ENCODE data around the gene EXOC3.

The EXOC3 gene

GRCh38 chr5:440401-441201 is 2.4 kb upstream of the EXOC3 start:
- no peak for DNase-seq

GRCh38 chr5:441996-442334 is 1.0 kb upstream of the EXOC3 start:
- no peak for DNase-seq

GRCh38 chr5:443239-444151 is 519 bp downstream of the EXOC3 start:
- DNase-seq = no peak

DNA sequence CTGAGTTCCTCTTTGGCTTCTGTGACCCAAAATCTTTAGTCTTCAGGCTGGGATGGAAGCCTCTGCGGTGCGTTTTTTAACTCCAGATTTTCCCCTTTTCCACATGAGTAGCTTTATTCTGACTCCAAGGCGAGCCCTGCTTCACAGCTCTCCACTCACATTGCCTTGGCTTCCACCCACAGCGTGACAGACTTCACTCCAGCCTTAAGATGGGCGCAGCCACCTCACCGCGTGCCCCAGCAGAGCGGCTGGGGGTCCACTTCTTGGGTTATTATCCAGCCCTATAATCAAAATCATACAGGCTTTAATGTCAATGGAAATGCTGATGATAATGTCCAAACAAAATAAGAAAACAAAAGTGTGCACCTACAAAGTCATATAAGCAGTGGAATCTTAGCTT is 1.2 kb downstream of the EXOC3 start:
- DNase-seq = no peak

GRCh38 chr5:445591-445990 is 2.6 kb downstream of the EXOC3 start:
- no peak for DNase-seq

GRCh38 chr5:446066-446882 is 3.3 kb downstream of the EXOC3 start:
- no peak for DNase-seq

- DNase-seq = no peak
These were observed 3.9 kb downstream of the EXOC3 start for GRCh38 chr5:446883-447263.

DNA sequence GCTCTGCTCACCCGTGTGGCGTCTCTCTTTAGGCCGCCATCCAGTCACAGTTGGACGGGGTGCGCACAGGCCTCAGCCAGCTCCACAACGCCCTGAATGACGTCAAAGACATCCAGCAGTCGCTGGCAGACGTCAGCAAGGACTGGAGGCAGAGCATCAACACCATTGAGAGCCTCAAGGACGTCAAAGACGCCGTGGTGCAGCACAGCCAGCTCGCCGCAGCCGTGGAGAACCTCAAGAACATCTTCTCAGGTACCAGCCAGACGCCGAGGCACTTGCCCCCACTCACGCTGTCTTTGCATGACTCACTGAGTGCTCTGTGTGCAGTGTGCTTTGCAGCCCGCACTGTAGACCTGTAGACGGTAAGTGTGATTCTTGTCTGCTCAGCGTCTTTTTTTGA is 4.5 kb downstream of the EXOC3 start:
- no peak for DNase-seq

GRCh38 chr5:448061-448765 is 5.2 kb downstream of the EXOC3 start:
- no peak for DNase-seq

DNA sequence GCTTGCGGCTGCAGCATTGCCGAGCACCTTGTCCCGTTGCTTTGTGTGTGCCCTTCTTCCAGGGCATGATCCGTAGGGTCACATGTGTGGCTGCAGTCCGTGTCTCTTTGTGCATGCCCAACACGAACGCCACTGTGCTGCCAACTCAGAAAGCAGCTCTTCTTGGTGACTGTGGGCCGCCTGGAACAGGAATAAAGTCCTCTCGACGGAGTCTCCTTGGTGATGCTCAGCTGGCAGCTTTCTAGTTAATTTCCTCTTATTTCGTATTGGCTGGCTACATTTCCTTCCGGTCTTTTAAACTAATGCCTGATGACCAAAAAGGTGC is 5.8 kb downstream of the EXOC3 start:
- DNase-seq = no peak

- DNase-seq = no peak
These were observed 6.2 kb downstream of the EXOC3 start for GRCh38 chr5:449151-449550.

DNA sequence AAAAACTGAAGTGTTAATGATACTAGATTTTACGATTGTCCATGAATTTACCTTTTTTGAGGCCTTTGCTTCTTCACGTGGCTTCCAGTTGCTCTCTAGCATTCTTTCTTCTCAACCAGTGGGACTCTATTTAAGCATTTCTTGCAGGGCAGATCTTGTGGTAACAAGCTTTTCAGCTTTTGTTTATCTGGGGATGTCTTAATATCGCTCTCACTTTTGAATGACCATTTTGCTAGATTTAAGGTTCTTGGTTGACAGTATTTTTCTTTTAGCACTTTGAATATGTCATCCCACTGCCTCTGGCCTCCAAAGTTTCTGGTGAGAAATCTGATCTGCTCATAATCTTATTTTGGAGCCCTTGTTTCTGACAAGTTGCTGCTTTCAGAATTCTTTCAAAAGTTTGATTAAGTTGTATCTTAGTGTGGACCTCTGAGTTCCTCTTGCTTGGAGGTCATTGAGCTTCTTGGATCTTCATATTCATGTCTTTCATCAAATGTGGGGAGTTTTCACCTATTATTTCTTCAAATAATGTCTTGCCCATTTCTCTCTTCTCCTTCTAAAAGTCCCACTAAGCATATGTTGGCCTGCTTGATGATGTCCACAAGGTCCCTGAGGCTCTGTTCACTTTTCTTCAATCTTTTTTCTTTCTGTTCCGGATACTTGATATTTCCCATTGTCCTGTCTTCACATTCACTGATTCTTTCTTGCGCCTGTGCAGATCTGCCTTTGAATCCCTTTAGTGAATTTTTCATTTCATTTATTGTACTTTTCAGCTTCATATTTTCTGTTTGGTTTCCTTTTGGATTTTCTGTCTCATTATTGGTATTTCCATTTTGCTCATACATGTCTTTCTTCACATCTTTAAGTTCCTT is 8.8 kb downstream of the EXOC3 start:
- no peak for DNase-seq

- no peak for DNase-seq
These were observed 10.2 kb downstream of the EXOC3 start for GRCh38 chr5:452978-453710.

DNA sequence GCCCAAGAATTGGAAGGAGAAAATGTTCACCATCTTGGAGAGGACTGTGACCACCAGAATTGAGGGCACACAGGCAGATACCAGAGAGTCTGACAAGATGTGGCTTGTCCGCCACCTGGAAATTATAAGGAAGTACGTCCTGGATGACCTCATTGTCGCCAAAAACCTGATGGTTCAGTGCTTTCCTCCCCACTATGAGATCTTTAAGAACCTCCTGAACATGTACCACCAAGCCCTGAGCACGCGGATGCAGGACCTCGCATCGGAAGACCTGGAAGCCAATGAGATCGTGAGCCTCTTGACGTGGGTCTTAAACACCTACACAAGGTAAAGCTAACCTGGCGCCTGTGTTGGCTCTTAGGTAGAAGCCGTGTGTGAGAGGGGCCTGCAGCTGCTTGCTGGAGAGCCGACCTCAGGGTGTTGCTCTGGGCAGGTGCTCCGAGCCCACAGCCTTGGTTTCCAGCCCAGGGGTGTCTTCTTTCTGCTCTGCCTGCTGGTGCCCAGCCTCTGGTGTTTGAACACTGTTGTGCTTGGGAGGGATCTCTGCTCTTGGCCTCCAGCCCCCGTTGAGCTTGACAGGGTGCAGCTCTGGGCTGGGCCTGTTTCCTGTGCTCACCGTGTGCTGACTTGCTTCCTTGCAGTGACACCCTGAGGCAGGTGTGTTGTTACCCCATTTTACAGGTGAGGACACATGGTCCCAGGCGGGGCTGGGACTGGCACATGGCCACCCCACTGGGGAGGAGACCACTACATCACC is 10.9 kb downstream of the EXOC3 start:
- DNase-seq = no peak

DNA sequence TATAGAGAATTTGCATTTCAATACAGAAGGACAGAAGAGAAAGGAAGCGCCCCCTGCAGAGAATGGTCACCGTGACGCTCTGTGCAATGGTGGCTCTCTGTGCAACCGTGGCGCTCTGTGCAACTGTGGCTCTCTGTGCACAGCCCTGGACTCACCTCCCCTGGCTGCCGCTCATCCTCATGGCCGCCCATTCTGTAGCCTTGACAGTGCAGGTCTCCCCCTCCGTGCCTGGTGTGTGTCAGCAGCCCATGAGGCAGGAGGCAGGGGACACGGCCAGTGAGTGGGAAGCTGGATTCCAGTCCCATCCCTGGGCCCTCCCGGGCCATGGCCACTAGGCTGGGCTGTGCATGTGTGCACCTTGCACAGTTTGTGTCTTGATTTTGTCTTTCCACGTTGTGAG is 12.0 kb downstream of the EXOC3 start:
- DNase-seq = no peak

DNA sequence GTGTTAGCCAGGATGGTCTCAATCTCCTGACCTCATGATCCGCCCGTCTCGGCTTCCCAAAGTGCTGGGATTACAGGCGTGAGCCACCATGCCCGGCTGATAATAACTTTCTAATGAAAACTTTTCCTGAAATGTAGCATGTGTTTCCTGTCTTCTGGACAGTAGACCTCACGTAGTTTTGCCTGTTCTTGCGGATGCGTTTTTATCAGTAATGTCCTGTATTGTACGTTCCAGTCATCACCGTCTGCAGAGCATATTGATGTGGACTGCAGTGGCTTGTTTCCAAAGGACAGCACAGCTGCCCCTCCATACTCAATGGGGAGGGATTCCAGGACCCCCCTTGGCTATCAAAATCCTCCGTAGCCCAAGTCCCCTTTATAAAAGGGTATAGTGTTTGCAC is 12.8 kb downstream of the EXOC3 start:
- no peak for DNase-seq

DNA sequence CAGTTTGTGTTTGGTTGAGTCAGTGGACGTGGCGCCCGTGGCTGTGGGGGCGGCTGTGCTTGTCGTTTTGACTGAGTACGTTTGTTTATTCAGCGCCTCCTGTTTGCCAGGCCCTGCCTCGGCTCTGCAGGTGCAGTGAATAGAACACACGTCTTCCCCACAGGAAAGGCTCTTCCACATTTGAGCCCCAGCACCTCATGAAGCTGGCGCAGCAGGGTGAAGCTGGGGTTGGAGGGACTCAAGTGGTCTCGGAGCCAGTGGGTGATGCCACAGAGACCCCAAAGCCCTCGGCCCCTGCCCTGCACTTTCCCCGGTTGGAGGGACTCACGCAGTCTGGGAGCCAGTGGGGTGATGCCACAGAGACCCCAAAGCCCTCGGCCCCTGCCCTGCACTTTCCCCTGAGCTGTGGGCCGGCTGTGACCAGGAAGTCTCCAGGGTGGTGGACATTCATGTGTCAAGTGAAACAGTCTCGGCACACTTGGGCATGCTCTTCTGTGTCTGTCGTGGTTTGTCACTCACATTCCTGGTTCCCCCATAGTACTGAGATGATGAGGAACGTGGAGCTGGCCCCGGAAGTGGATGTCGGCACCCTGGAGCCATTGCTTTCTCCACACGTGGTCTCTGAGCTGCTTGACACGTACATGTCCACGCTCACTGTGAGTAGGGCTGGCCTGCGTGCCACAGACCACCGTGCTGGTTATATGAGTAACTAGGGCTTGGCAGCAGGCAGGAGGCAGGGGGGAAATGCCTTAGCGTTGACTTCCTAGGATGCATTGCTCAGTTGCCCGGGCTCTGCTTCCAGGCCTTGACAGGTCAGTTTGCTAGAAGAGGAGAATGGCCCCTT is 13.6 kb downstream of the EXOC3 start:
- no peak for DNase-seq

- DNase-seq = no peak
These were observed 14.4 kb downstream of the EXOC3 start for GRCh38 chr5:457195-457961.

Data from activated CD4-positive, alpha-beta T cell treated with anti-CD3 and anti-CD28 coated beads for 1 hour (primary cell).